H9 (cell line): ENCODE data around the gene SPPL3. TPM values are rescaled to one million over a fixed set of nuclear protein-coding genes. Genes with fewer than 3 reads are reported as not detected.

Experiments used
- DNase-seq: peaks from one replicate; pipeline ENCODE4 v3.0.0-alpha.2; 2017
- H2AFZ ChIP-seq: one replicate; pipeline ENCODE4 v1.6.1; 2013; ENCODE audit warnings: mild to moderate bottlenecking, low read length, control low read depth, moderate library complexity
- H2AK5ac ChIP-seq: 2 replicates; pipeline ENCODE4 v1.6.1; 2013; ENCODE audit warnings: low read length, control low read depth, mixed read lengths; ENCODE audit not compliant: insufficient read length
- H2BK120ac ChIP-seq: one replicate; pipeline ENCODE4 v1.6.1; 2013; ENCODE audit warnings: low read depth, mild to moderate bottlenecking, low read length, control low read depth, inconsistent platforms; ENCODE audit not compliant: poor library complexity, severe bottlenecking
- H2BK12ac ChIP-seq: 2 replicates; pipeline ENCODE4 v1.6.1; 2013; ENCODE audit warnings: low read length, control low read depth, mixed read lengths, low read depth; ENCODE audit not compliant: insufficient read length
- H2BK15ac ChIP-seq: 2 replicates; pipeline ENCODE4 v1.6.1; 2013; ENCODE audit warnings: low read depth, low read length, control low read depth
- H2BK20ac ChIP-seq: one replicate; pipeline ENCODE4 v1.6.1; 2013; ENCODE audit warnings: low read depth, mild to moderate bottlenecking, low read length, control low read depth, inconsistent platforms; ENCODE audit not compliant: poor library complexity, severe bottlenecking
- H2BK5ac ChIP-seq: 2 replicates; pipeline ENCODE4 v1.6.1; 2013; ENCODE audit warnings: low read length, control low read depth, mixed read lengths; ENCODE audit not compliant: insufficient read length
- H3K14ac ChIP-seq: 2 replicates; pipeline ENCODE4 v1.6.1; 2013; ENCODE audit warnings: low read length, control low read depth; ENCODE audit not compliant: insufficient read depth
- H3K18ac ChIP-seq: 2 replicates; pipeline ENCODE4 v1.6.1; 2013; ENCODE audit warnings: low read depth, mild to moderate bottlenecking, mixed read lengths, low read length, control low read depth; ENCODE audit not compliant: insufficient read length
- H3K23ac ChIP-seq: 2 replicates; pipeline ENCODE4 v1.6.1; 2013; ENCODE audit warnings: low read length, control low read depth, mixed read lengths, low read depth; ENCODE audit not compliant: insufficient read length
- H3K23me2 ChIP-seq: 2 replicates; pipeline ENCODE4 v1.6.1; 2013; ENCODE audit warnings: low read depth, mild to moderate bottlenecking, mixed read lengths, low read length, control low read depth; ENCODE audit not compliant: insufficient read length, poor library complexity, severe bottlenecking
- H3K27ac ChIP-seq: 2 replicates; pipeline ENCODE4 v1.5.1; 2013; ENCODE audit warnings: low read length, control low read depth, mixed read lengths, low read depth; ENCODE audit not compliant: insufficient read length
- H3K27me3 ChIP-seq: 2 replicates; pipeline ENCODE4 v1.6.1; 2013; ENCODE audit warnings: low read length, control low read depth, inconsistent platforms; ENCODE audit not compliant: insufficient read depth
- H3K4ac ChIP-seq: 2 replicates; pipeline ENCODE4 v1.6.1; 2013; ENCODE audit warnings: low read depth, mild to moderate bottlenecking, control low read depth, inconsistent platforms, low read length, moderate library complexity
- H3K4me1 ChIP-seq: 2 replicates; pipeline ENCODE4 v1.6.1; 2013; ENCODE audit warnings: low read length, control low read depth, inconsistent platforms; ENCODE audit not compliant: insufficient read depth
- H3K4me2 ChIP-seq: 2 replicates; pipeline ENCODE4 v1.6.1; 2013; ENCODE audit warnings: low read length, control low read depth, mixed read lengths; ENCODE audit not compliant: insufficient read length, insufficient read depth
- H3K56ac ChIP-seq: 2 replicates; pipeline ENCODE4 v1.6.1; 2013; ENCODE audit warnings: low read depth, mild to moderate bottlenecking, mixed read lengths, low read length, control low read depth; ENCODE audit not compliant: insufficient read length
- H3K79me1 ChIP-seq: 2 replicates; pipeline ENCODE4 v1.6.1; 2013; ENCODE audit warnings: low read depth, mild to moderate bottlenecking, moderate library complexity, low read length, control low read depth, inconsistent platforms; ENCODE audit not compliant: insufficient read depth, poor library complexity, severe bottlenecking
- H3K79me2 ChIP-seq: 2 replicates; pipeline ENCODE4 v1.6.1; 2013; ENCODE audit warnings: low read length, control low read depth, inconsistent platforms; ENCODE audit not compliant: insufficient read depth
- H3K9ac ChIP-seq: 2 replicates; pipeline ENCODE4 v1.6.1; 2013; ENCODE audit warnings: low read length, control low read depth, mixed read lengths; ENCODE audit not compliant: insufficient read length; ENCODE audit errors: extremely low read depth
- H3K9me3 ChIP-seq: one replicate; pipeline ENCODE4 v1.6.1; 2013; ENCODE audit warnings: low read depth, low read length, inconsistent platforms; ENCODE audit not compliant: control insufficient read depth
- H3T11ph ChIP-seq: one replicate; pipeline ENCODE4 v1.6.1; 2013; ENCODE audit warnings: mild to moderate bottlenecking, low read length, control low read depth, inconsistent platforms
- H4K20me1 ChIP-seq: one replicate; pipeline ENCODE4 v1.6.1; 2013; ENCODE audit not compliant: control insufficient read depth, insufficient read length, insufficient read depth
- H4K5ac ChIP-seq: 2 replicates; pipeline ENCODE4 v1.6.1; 2013; ENCODE audit warnings: low read depth, mild to moderate bottlenecking, mixed read lengths, low read length, control low read depth; ENCODE audit not compliant: insufficient read length
- H4K8ac ChIP-seq: replicated peaks from 2 replicates; pipeline ENCODE4 v1.6.1; 2013; ENCODE audit warnings: low read length, control low read depth, mixed read lengths, low read depth; ENCODE audit not compliant: insufficient read length
- H4K91ac ChIP-seq: 2 replicates; pipeline ENCODE4 v1.6.1; 2013; ENCODE audit warnings: low read depth, mild to moderate bottlenecking, moderate library complexity, mixed read lengths, low read length, control low read depth; ENCODE audit not compliant: insufficient read length
- H3K27ac Mint-ChIP-seq, 3 experiments: 2 replicates in 2 of 3; 3 replicates in 1 of 3; pipeline ENCODE4 v1.8.0; 2020 to 2021; ENCODE audit warnings: mixed read lengths in 3 of 3, mild to moderate bottlenecking in 1 of 3, moderate library complexity in 1 of 3
- H3K27me3 Mint-ChIP-seq: 2 replicates; pipeline ENCODE4 v1.8.0; 2021; ENCODE audit warnings: low read depth, mild to moderate bottlenecking, moderate library complexity, mixed read lengths
- H3K36me3 Mint-ChIP-seq, 3 experiments: 2 replicates in 2 of 3; 3 replicates in 1 of 3; pipeline ENCODE4 v1.8.0; 2020 to 2021; ENCODE audit warnings: low read depth in 3 of 3, mixed read lengths in 3 of 3; ENCODE audit not compliant: insufficient read depth in 1 of 3
- H3K4me1 Mint-ChIP-seq, 2 experiments: 2 replicates each; pipeline ENCODE4 v1.8.0; 2020; ENCODE audit warnings: mixed read lengths in 2 of 2
- H3K4me3 Mint-ChIP-seq, 2 experiments: 2 replicates in 1 of 2; 3 replicates in 1 of 2; pipeline ENCODE4 v1.8.0; 2020 to 2021; ENCODE audit warnings: mild to moderate bottlenecking in 2 of 2, mixed read lengths in 2 of 2, moderate library complexity in 1 of 2
- H3K9me3 Mint-ChIP-seq, 2 experiments: 2 replicates in 1 of 2; 3 replicates in 1 of 2; pipeline ENCODE4 v1.8.0; 2020; ENCODE audit warnings: mild to moderate bottlenecking in 2 of 2, mixed read lengths in 2 of 2, moderate library complexity in 1 of 2
- WGBS: extraction: QIAGEN DNeasy Blood & Tissue Kit; methylation state at CpG from one replicate; pipeline ENCODE4 v1.1.7; 2013; ENCODE audit warnings: missing lambda C conversion rate, low lambda C conversion rate, mixed read lengths; ENCODE audit not compliant: insufficient read length; ENCODE audit errors: extremely low coverage; 5-methylcytosine and 5-hydroxymethylcytosine counted together
- total RNA-seq: library from RNA; stranded (reverse); gene quantifications from 2 replicates; pipeline ENCODE4 v1.2.1, GENCODE V29; 2021
- TF ChIP-seq, protein P1 (sequence below): fragments of 200-600 bp; sonication (generic); conservative IDR thresholded peaks from 3 replicates; pipeline ENCODE4 v1.8.0; 2021; ENCODE audit warnings: antibody characterized with exemption, mild to moderate bottlenecking

Gene SPPL3
- total RNA-seq, 1 experiment from 2014 or later, result 46.3 TPM

DNA sequence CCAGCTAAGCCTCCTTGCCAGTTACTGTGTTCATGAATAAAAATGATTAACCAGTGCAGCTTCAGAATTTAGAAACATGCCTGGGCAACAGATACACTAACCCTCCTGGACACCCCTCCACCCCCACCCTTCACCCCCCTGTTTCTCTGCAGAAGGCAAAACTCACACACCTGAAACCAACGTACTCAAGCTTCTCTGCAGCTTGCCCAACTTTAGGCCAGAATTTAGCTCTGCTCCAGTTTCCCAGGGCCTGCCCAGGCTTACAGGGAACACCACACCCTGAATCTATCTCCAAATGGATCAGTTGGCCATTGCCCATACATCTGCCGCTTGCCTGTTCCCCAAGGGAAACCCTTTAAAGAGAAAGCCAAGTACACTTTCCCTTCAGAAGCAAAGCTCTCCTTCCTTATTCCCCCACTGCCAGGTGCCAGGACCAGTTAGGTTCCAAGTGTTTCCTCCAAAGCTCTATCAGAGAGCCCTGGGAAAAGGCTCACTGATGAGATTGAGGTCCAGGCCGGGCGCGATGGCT is 1.8 kb upstream of the SPPL3 start:
- H3K36me3 Mint-ChIP-seq, result peaks cover 0 to 4% (median 3%) of the 10 kb centered on the region in 3 experiments; a peak in 3 of 7 replicates
- H4K8ac ChIP-seq, result no peak overlapping the region
- no peak overlapping the region for H3K9ac ChIP-seq
- H3T11ph ChIP-seq, result no peak overlapping the region
- no peak overlapping the region for H3K18ac ChIP-seq
- H2AK5ac ChIP-seq, result no peak overlapping the region
- H2BK120ac ChIP-seq, result no peak overlapping the region
- H2BK12ac ChIP-seq, result no peak overlapping the region
- H3K4me1 ChIP-seq, result no peaks in the 10 kb centered on the region; the same call in 1 of the 2 replicates
- H2AFZ ChIP-seq, result no peak overlapping the region
- H2BK15ac ChIP-seq, result no peak overlapping the region
- no peak overlapping the region for H3K4me2 ChIP-seq
- H3K4me1 Mint-ChIP-seq, result peaks cover 17 to 21% of the 10 kb centered on the region in 2 experiments
- TF ChIP-seq, protein P1, sequence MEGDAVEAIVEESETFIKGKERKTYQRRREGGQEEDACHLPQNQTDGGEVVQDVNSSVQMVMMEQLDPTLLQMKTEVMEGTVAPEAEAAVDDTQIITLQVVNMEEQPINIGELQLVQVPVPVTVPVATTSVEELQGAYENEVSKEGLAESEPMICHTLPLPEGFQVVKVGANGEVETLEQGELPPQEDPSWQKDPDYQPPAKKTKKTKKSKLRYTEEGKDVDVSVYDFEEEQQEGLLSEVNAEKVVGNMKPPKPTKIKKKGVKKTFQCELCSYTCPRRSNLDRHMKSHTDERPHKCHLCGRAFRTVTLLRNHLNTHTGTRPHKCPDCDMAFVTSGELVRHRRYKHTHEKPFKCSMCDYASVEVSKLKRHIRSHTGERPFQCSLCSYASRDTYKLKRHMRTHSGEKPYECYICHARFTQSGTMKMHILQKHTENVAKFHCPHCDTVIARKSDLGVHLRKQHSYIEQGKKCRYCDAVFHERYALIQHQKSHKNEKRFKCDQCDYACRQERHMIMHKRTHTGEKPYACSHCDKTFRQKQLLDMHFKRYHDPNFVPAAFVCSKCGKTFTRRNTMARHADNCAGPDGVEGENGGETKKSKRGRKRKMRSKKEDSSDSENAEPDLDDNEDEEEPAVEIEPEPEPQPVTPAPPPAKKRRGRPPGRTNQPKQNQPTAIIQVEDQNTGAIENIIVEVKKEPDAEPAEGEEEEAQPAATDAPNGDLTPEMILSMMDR, result no peak
- no peaks in the 10 kb centered on the region for H4K20me1 ChIP-seq
- peaks cover 10% of the 10 kb centered on the region for H3K23me2 ChIP-seq
- H3K27ac Mint-ChIP-seq, result no peak overlapping the region
- H3K9me3 ChIP-seq, result no peaks in the 10 kb centered on the region
- no peaks in the 10 kb centered on the region; the same call in 1 of the 2 replicates for H3K27me3 Mint-ChIP-seq
- DNase-seq, result no peak
- H4K5ac ChIP-seq, result no peak overlapping the region
- peak overlapping the region in 1 of 2 experiments; percentile 63; a peak in 2 of 5 replicates for H3K4me3 Mint-ChIP-seq
- WGBS, result no CpG with 5 or more reads among the region's 5 CpGs
- H3K79me2 ChIP-seq, result peaks cover 13% of the 10 kb centered on the region; the same call in 1 of the 2 replicates
- no peaks in the 10 kb centered on the region for H3K9me3 Mint-ChIP-seq
- no peak overlapping the region for H3K14ac ChIP-seq
- H3K56ac ChIP-seq, result no peak overlapping the region
- H3K23ac ChIP-seq, result no peak overlapping the region
- no peaks in the 10 kb centered on the region for H3K27me3 ChIP-seq
- H3K27ac ChIP-seq, result no peak overlapping the region
- no peaks in the 10 kb centered on the region for H3K79me1 ChIP-seq
- H2BK5ac ChIP-seq, result no peak overlapping the region
- H4K91ac ChIP-seq, result no peak overlapping the region
- H2BK20ac ChIP-seq, result no peak overlapping the region
- no peak overlapping the region for H3K4ac ChIP-seq
